ENCODE data around the gene VAPA. TPM values are rescaled to one million over a fixed set of nuclear protein-coding genes. Genes with fewer than 3 reads are reported as not detected.

Gene VAPA
- total RNA-seq, 1 experiment from 2014 or later, result 137 TPM

DNA sequence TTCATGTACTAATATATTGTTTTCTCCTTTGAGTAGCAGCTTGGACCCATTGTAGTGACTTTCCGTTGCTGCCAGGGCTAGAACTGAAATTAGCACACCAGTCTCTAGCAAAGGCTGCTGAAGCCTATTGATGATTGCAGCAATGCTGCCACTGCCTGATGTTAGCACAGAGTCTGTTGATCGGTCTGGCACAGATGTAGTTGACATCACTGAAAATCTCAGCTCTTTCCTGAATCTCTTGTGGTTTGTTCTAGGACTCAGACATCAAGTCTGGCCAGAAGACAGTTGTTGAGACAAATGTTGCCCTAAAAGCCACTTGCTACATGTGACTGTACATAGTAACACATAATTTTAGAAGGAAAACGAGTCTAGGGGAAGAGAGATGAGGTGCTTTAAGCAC is 47.2 kb downstream of the VAPA start (continued):
- TF ChIP-seq, protein P1, sequence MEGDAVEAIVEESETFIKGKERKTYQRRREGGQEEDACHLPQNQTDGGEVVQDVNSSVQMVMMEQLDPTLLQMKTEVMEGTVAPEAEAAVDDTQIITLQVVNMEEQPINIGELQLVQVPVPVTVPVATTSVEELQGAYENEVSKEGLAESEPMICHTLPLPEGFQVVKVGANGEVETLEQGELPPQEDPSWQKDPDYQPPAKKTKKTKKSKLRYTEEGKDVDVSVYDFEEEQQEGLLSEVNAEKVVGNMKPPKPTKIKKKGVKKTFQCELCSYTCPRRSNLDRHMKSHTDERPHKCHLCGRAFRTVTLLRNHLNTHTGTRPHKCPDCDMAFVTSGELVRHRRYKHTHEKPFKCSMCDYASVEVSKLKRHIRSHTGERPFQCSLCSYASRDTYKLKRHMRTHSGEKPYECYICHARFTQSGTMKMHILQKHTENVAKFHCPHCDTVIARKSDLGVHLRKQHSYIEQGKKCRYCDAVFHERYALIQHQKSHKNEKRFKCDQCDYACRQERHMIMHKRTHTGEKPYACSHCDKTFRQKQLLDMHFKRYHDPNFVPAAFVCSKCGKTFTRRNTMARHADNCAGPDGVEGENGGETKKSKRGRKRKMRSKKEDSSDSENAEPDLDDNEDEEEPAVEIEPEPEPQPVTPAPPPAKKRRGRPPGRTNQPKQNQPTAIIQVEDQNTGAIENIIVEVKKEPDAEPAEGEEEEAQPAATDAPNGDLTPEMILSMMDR (IDR thresholded peaks at IDR 0.05), result no peak
- TF ChIP-seq NR3C1 (CRISPR knock-in tag; conservative IDR thresholded peaks at IDR 0.05; ENCODE audit: low read depth) (no peak), CREB1 (CRISPR knock-in tag; IDR thresholded peaks at IDR 0.05) (no peak)
- TF ChIP-seq, protein P2, sequence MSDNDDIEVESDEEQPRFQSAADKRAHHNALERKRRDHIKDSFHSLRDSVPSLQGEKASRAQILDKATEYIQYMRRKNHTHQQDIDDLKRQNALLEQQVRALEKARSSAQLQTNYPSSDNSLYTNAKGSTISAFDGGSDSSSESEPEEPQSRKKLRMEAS (CRISPR knock-in tag; IDR thresholded peaks at IDR 0.05), result no peak

DNA sequence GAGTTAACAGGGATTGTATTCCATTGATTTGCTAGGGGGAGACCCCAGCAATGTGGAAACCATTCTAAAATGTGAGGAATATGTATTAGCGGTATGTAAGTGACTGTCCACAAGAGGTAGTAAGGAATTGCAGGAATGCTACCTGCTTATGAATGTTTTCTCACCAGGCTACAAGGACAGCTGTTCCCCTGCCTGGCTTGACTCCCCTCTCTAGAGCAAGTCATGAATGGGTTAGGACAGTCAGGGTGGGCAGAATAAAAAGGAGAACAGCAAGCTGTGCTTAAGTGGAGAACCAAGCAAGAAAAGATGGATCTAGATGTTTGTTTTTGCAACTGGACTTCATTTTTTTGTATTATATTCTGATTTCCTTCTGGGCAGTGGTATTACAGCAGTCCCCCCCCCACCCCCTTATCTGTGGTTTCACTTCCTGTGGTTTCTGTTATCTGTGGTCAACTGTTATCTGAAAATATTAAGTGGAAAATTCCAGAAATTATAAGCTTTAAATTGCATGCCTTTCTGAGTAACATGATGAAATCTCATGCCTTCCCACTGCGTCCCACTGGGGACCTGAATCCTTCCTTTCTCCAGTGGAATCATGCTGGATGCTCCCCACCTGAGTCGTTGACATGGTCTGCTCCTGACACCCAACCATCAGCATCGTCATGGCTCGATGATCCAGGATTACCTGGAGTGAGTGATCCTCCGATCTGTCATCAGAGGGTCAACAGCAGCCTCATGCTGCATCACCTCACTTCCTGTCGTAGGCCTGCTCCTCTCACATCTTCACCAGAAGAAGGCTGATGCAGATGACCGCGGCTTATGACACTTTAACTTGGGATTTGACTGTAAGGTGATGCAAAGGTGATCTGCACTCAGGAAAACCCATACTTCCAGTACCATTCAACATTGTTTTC is 52.2 kb downstream of the VAPA start:
- ChIA-PET POLR2A (interaction anchor here (0.6 kb wide), 1 partner anchor 488 kb away, joined by 3 read pairs; no protein-coding TSS in a partner anchor), CTCF (interaction anchor here (0.7 kb wide), 1 partner anchor 163 kb away, joined by 3 read pairs; no protein-coding TSS in a partner anchor)
- no peak overlapping the region for H3K27ac Mint-ChIP-seq
- H3K27me3 Mint-ChIP-seq (ENCODE audit: low read depth), result no peaks in the 10 kb centered on the region
- H3K4me1 Mint-ChIP-seq, result peaks cover 22% of the 10 kb centered on the region
- no peak overlapping the region for H3K4me3 Mint-ChIP-seq
- H3K9me3 Mint-ChIP-seq, result peaks cover 7% of the 10 kb centered on the region
- peaks cover 2% of the 10 kb centered on the region; the same call in 1 of the 2 replicates for H3K36me3 Mint-ChIP-seq
- DNase-seq (ENCODE audit: low spot score) (no peak), ATAC-seq (no peak)
- TF ChIP-seq RORB (CRISPR knock-in tag; IDR thresholded peaks at IDR 0.05), result no peak
- TF ChIP-seq, protein P3, sequence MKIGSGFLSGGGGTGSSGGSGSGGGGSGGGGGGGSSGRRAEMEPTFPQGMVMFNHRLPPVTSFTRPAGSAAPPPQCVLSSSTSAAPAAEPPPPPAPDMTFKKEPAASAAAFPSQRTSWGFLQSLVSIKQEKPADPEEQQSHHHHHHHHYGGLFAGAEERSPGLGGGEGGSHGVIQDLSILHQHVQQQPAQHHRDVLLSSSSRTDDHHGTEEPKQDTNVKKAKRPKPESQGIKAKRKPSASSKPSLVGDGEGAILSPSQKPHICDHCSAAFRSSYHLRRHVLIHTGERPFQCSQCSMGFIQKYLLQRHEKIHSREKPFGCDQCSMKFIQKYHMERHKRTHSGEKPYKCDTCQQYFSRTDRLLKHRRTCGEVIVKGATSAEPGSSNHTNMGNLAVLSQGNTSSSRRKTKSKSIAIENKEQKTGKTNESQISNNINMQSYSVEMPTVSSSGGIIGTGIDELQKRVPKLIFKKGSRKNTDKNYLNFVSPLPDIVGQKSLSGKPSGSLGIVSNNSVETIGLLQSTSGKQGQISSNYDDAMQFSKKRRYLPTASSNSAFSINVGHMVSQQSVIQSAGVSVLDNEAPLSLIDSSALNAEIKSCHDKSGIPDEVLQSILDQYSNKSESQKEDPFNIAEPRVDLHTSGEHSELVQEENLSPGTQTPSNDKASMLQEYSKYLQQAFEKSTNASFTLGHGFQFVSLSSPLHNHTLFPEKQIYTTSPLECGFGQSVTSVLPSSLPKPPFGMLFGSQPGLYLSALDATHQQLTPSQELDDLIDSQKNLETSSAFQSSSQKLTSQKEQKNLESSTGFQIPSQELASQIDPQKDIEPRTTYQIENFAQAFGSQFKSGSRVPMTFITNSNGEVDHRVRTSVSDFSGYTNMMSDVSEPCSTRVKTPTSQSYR (CRISPR knock-in tag; IDR thresholded peaks at IDR 0.05), result no peak
- TF ChIP-seq SOX15 (CRISPR knock-in tag; IDR thresholded peaks at IDR 0.05), result no peak
- TF ChIP-seq GABPB1 (CRISPR knock-in tag; IDR thresholded peaks at IDR 0.05), result no peak
- TF ChIP-seq ZBTB21 (CRISPR knock-in tag; IDR thresholded peaks at IDR 0.05; ENCODE audit: borderline replicate concordance), result no peak
- TF ChIP-seq ZNF232 (CRISPR knock-in tag; IDR thresholded peaks at IDR 0.05), result no peak
- TF ChIP-seq ZNF423 (CRISPR knock-in tag; IDR thresholded peaks at IDR 0.05), result no peak
- no peak for TF ChIP-seq GTF2I (CRISPR knock-in tag; conservative IDR thresholded peaks at IDR 0.05)
- no peak for TF ChIP-seq SMAD3 (CRISPR knock-in tag; IDR thresholded peaks at IDR 0.05; ENCODE audit: borderline replicate concordance)
- TF ChIP-seq NR3C1 (CRISPR knock-in tag; conservative IDR thresholded peaks at IDR 0.05; ENCODE audit: low read depth), result no peak
- TF ChIP-seq ZNF138 (CRISPR knock-in tag; conservative IDR thresholded peaks at IDR 0.05), result no peak
- no peak for TF ChIP-seq ZNF121 (CRISPR knock-in tag; IDR thresholded peaks at IDR 0.05)
- no peak for TF ChIP-seq NFATC4 (CRISPR knock-in tag; IDR thresholded peaks at IDR 0.05)
- TF ChIP-seq FOXJ3 (CRISPR knock-in tag; IDR thresholded peaks at IDR 0.05; ENCODE audit: borderline replicate concordance), result no peak
- no peak for TF ChIP-seq ZNF416 (CRISPR knock-in tag; IDR thresholded peaks at IDR 0.05)
- TF ChIP-seq MYBL2 (CRISPR knock-in tag; IDR thresholded peaks at IDR 0.05), result no peak
